Astrocyte (in vitro differentiated cells and primary cell): ENCODE measurements around the gene TUBB6.

Experiments
- CTCF ChIP-seq: IDR thresholded peaks from 2 replicates; pipeline ENCODE4 v1.5.1; 2011; ENCODE audit warnings: low read depth, mild to moderate bottlenecking, inconsistent platforms, low read length, moderate library complexity; ENCODE audit not compliant: insufficient read depth
- EZH2 ChIP-seq: IDR thresholded peaks from 2 replicates; pipeline ENCODE4 v1.6.1; 2012; ENCODE audit warnings: mild to moderate bottlenecking, low read length, inconsistent platforms; ENCODE audit not compliant: insufficient read depth

DNA sequence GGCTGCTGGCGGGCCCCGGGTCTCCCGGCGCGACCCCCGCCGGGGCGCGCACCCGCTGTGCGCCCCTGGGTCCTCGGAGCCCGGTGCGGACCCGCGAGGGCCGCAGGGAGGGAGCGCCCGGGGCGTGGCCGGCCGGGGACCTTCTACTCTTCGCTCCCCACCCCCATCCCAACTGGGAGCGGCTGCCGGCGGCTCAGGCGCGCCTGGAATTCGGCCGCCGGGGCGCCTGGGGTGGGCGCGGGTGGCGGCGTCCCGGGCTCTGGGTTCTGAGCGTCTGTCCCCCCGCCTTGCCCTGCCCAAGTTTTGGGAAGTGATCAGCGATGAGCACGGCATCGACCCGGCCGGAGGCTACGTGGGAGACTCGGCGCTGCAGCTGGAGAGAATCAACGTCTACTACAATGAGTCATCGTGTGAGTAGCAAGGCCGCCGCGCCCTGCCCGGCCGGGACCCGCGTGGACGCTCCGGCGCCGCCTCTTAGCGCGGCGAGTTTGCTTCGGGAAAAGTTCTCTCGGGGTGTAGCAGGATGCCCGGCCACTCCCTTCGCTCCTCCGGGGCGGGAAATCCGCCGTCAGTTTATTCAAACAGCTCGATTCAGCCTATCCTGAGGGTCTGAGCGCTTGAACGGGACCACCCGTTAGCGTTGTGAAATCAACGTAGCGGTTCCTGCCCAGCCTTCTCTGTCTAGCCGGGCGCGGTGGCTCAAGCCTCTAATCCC, 502 bp downstream of the TUBB6 start:
- TF ChIP-seq CTCF (no peak), EZH2 (no peak)
